ENCODE results near the gene COPZ2. TPM values are rescaled to one million over a fixed set of nuclear protein-coding genes. Genes with fewer than 3 reads are reported as not detected.

Gene COPZ2
- total RNA-seq, 1 donor from 2014 or later: not detected

DNA sequence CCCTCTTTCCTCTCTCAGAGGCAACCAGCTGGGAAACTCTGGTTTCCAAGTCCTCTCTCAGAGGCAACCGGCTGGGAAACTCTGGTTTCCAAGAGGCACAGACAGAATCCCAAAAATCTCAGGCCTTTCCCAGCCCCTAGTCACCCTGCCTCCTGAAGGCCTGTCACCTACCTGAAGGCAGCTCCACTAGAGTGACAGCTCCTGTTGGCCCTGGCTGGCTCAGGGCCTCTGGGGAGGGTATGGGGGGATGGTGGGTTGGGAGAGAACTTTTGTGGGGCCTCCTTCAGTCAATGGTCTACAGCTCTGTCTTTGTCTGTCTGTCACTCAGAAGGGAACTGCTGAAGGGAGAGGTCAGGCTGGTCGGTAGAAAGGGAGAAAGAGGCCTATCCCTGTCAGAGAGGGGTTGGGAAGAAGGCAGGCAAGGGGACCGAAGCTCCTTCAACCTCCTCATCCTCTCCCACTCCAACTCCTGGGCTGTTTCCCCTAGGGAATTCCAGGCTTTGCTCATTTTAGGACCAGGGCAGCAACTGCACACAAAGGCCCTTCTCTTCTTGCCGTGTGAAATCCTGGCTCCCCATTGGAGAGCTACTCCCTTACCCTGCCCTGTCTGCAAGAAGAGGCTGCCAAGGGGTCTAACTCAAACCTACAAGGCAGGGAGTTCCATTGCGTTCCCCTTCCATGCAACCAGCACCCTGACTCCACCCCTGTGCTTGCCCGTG is 23.6 kb downstream of the COPZ2 start:
- H3K4me3 Mint-ChIP-seq (ENCODE audit: unreplicated experiment): peak overlapping the region; percentile 75

GRCh38 chr17:48012654-48013053 is 24.9 kb downstream of the COPZ2 start:
- Mint-ChIP-seq H3K4me3 (ENCODE audit: unreplicated experiment) (peak overlapping the region; percentile 75), H3K27me3 (ENCODE audit: unreplicated experiment) (peaks cover 15% of the 10 kb centered on the region), H3K9me3 (ENCODE audit: unreplicated experiment) (peaks cover 14% of the 10 kb centered on the region), H3K36me3 (ENCODE audit: unreplicated experiment) (no peaks in the 10 kb centered on the region), H3K27ac (ENCODE audit: unreplicated experiment) (peak overlapping the region; percentile 90), H3K4me1 (ENCODE audit: low read depth, unreplicated experiment) (peaks cover 51% of the 10 kb centered on the region)
- no peak for DNase-seq
- TF ChIP-seq CTCF (IDR thresholded peaks at IDR 0.05; ENCODE audit: partially characterized antibody, unreplicated experiment): no peak

More for the DNA sequence above, 23.6 kb downstream of the COPZ2 start:
- Mint-ChIP-seq H3K27me3 (ENCODE audit: unreplicated experiment) (peaks cover 15% of the 10 kb centered on the region), H3K4me1 (ENCODE audit: low read depth, unreplicated experiment) (peaks cover 50% of the 10 kb centered on the region), H3K36me3 (ENCODE audit: unreplicated experiment) (no peaks in the 10 kb centered on the region), H3K9me3 (ENCODE audit: unreplicated experiment) (peaks cover 16% of the 10 kb centered on the region), H3K27ac (ENCODE audit: unreplicated experiment) (peak overlapping the region; percentile 90)
- DNase-seq: no peak
- TF ChIP-seq CTCF (IDR thresholded peaks at IDR 0.05; ENCODE audit: partially characterized antibody, unreplicated experiment): no peak

DNA sequence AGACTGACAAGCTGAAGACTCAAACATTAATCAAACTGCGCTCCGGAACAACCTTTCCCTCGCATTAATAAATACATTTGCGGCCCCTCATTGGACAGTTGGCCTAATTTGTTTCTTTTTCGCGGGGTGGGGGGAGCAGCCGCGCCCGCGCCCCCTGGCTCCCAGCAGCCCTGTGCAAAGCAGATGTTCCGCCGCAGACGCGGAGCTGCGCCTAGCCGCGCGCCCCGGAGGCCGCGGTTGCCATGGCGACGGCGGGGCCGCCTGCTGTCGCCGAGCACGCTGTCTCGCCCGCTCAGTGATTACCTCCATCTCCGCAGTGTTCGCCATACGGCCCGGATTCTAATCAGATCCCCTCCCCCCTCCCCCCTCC is 25.5 kb downstream of the COPZ2 start:
- Mint-ChIP-seq H3K27me3 (ENCODE audit: unreplicated experiment) (peaks cover 15% of the 10 kb centered on the region), H3K36me3 (ENCODE audit: unreplicated experiment) (no peaks in the 10 kb centered on the region), H3K9me3 (ENCODE audit: unreplicated experiment) (peaks cover 14% of the 10 kb centered on the region), H3K4me3 (ENCODE audit: unreplicated experiment) (peak overlapping the region; percentile 93), H3K27ac (ENCODE audit: unreplicated experiment) (peak overlapping the region; percentile 100), H3K4me1 (ENCODE audit: low read depth, unreplicated experiment) (peaks cover 53% of the 10 kb centered on the region)
- peak; percentile 92 for DNase-seq
- no peak for TF ChIP-seq CTCF (IDR thresholded peaks at IDR 0.05; ENCODE audit: partially characterized antibody, unreplicated experiment)

DNA sequence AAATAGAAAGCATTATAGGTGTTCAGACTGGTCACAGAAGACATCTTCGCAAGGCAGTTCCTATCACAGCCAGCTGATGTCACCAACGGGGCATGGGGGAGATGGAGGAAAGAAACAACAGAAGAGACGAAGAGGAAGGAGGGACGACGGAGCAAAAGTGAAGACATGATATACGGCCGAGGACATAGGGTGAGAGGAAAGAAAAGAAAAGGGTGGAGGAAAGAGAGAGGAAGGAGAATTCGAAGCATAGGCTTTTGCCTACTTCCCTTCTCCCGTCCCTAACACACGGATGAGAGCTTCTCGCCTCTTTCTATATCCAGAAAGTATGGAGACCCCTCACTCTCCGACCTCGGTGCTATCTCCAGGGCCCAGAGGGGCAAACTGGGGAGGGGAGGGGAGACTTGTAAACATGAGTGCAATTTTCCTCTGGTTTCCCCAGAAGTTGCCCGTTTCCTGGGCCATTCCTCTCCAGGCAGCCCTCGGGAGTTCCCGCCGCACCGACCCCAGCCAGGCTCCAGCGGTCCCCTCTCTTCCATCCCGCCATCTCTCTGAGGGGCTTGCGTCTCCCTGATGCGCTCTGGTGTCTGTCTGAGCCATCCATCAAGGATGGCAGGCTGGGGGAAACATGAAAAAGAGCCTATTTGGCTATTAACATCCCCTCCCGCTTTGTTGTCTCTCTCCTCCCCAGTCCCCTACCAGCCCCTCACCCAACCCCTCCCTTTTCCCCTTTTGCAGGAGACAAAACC is 26.0 kb downstream of the COPZ2 start:
- DNase-seq: peak; percentile 62
- Mint-ChIP-seq H3K36me3 (ENCODE audit: unreplicated experiment) (no peaks in the 10 kb centered on the region), H3K9me3 (ENCODE audit: unreplicated experiment) (peaks cover 14% of the 10 kb centered on the region), H3K4me3 (ENCODE audit: unreplicated experiment) (peak overlapping the region; percentile 93), H3K4me1 (ENCODE audit: low read depth, unreplicated experiment) (peaks cover 56% of the 10 kb centered on the region), H3K27ac (ENCODE audit: unreplicated experiment) (peak overlapping the region; percentile 100), H3K27me3 (ENCODE audit: unreplicated experiment) (peaks cover 15% of the 10 kb centered on the region)
- TF ChIP-seq CTCF (IDR thresholded peaks at IDR 0.05; ENCODE audit: partially characterized antibody, unreplicated experiment): peak; percentile 30

GRCh38 chr17:48010193-48010592 is 27.4 kb downstream of the COPZ2 start:
- no peaks in the 10 kb centered on the region for H3K36me3 Mint-ChIP-seq (ENCODE audit: unreplicated experiment)
- no peak for DNase-seq
- H3K4me3 Mint-ChIP-seq (ENCODE audit: unreplicated experiment): no peak overlapping the region
- peak overlapping the region; percentile 88 for H3K27ac Mint-ChIP-seq (ENCODE audit: unreplicated experiment)
- H3K4me1 Mint-ChIP-seq (ENCODE audit: low read depth, unreplicated experiment): peaks cover 58% of the 10 kb centered on the region
- H3K27me3 Mint-ChIP-seq (ENCODE audit: unreplicated experiment): peaks cover 17% of the 10 kb centered on the region
- H3K9me3 Mint-ChIP-seq (ENCODE audit: unreplicated experiment): peaks cover 14% of the 10 kb centered on the region
- TF ChIP-seq CTCF (IDR thresholded peaks at IDR 0.05; ENCODE audit: partially characterized antibody, unreplicated experiment): no peak
